GM20431 (cell line): ENCODE data around the gene LRP2.
"Not testable (repeated sequence)": the region's sequence is repeated elsewhere in the genome, so short reads cannot be mapped to it uniquely, and the experiment has no call there.

Source experiments
- in situ Hi-C: fragments of 300-500 bp; cut with MseI, MboI; formaldehyde crosslinking; loops from one replicate; pipeline ENCODE4 v1.15.0; 2020; ENCODE audit warnings: low sequenced_read_pairs; ENCODE audit not compliant: unreplicated experiment

Gene LRP2

DNA sequence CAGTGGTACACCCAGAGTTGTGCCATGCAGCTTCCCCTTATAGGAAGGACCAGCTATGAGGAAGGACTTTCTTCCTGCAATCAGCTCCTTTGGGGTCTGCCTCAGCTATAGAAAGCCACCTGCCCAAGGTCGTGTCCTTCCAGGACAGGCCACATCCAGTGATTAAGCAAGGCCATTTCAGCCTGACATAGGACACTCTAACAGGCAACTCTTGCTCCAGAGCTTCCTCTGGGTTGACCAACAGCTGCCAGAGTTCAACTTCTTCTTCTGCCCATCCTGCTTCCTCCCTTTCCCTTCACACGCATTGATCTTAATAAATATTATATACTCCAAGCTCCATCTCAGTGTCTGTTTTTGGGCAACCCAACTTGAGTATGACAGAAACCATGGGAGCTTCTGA, 12.8 kb downstream of the LRP2 start:
- in situ Hi-C loops, result no loop called here

DNA sequence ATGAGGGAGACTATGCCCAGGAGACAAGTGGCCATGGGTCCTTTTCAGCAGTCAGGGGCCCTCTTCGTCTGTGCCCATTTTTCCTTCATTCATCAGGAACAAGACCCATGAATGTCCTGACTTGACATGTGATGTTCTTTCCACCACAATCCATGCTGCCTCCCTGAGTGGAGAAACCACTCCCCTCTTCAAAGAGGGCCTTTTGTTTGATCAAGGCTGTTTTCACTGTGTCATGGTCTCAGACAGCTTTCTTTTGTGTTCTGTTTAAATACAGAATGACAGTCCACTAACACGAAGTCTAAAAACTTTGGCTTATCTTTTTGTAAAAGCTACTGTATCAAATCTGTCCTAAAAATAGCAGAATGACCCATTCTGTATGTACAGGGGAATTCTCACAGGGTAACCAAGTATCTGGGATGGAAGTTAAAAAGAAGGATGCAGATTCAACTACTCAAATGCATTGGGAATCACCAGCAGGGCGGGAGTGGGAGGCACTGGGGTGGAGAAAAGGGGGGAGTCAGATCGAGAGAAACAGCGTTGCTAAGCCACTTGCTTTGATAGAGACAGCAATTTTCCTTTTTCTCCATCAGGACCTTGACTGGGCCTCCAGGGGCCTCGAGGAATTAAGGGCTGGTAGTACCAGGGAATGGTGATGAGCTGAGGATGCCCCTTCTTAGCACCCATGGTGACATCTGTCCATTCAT, 13.9 kb downstream of the LRP2 start:
- in situ Hi-C loops, result no loop called here

DNA sequence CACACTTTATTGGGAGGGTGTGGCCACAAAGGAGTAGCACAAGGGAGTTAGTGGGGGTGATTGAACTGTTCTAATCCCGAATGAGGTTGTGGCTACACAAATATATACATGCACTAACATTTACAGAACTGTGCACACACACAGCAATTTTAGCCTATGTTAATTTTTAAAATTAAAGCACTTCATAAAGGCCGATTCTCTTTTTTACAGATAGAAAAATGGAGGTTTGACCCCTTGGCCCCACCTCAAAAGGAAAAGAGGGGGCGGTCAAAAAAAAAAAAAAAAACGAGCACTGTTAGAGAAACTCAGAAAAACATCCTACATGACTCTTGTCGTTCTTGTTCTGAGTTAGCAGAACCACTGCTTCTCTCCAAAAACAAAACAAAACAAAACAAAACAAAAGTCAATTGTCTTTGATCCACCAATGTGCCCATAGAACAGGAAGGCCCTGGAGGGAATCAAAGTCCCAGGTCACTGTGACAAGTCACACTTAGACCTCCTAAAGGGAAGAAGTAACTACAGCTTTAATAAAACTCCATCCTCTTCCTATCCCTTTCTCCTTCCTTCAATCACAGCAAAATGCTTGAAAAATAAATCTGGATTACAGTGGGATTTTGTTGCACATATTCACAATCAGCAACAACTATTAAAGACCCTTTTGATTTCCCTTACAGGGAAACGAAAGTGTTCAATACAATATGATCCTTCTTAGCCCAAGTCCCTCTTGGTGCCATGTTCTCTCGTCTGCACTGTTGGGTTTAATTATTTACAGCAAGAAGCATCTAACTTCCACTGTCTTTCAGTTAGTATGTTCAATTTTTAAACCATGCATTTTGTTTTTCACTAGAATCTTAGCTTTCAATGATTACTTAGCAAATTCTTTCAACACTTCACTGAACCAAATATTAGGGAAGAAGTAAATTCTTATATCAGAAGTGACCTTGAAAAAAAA, 16.6 kb downstream of the LRP2 start:
- in situ Hi-C loops, result no loop called here

DNA sequence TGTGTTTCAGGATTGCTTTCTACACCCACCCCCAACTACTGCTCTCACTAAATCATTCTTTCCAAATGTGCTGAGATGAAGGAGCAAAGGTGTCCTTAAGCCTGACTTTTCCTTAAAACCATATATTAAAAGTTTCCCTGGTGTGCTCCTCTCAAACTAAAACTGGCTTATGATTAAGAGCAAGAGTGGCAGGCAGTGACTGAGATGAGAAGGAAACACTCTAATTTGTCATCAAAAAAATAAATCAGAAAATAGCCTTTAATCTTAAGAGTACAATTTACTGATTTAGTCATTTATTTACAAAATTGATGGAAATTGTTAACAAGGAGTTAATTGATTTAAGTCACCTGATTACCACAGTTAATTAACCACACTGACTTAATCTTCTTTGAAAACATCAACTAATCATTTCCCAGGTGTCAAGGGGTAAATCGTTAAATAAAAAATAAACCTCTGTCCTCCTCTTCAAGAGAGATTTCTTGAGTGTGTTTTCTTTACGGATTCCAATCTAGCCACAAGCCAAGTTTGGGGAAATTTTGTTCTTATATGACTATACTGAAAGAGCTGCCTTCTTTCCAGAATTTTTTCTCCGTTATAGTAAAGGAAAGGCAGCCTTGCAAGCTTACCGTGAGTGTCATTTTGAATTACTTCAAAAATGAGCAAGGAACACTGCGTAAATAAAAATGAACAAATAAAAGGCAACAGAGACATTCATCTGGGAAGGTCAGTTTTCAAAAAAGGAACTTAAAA, 17.4 kb downstream of the LRP2 start:
- in situ Hi-C loops, result no loop called here

DNA sequence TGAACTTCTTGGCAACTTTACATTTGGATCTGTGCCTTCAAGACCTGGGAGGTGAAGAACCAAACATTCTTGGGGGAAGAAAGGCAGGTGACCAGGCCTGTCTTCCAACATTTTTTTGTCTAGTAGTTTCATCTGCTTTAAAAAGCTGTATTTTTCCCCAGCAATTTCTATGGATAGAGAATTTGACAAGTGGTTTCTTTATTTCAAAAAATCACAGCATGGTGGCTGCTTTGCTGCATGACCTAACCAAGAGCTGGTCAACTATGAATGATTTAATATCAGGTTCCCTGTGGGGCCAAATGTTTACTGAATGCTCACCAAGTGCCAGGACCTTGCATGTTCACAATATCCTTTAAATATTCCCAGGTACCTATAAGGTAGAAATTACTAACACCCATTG, 19.1 kb downstream of the LRP2 start:
- in situ Hi-C loops, result no loop called here

DNA sequence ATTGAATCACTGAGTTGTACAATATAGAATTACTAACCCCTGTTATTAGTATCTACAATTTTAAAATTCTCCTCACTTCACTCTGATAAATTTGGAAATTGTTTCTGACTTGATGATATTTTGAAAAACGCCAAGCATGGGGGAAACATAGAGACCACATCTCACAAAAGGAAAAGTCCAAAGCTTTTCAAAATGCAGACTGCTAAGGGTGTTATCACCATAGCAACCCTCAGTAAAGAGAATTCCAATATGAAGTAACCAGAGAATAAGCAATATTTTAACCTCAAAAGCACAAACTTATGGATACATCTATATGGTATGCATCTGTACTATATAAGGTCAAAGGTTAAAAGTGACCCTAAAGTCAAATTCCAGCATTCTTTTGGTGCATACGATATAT, 22.7 kb downstream of the LRP2 start:
- in situ Hi-C loops, result no loop called here

DNA sequence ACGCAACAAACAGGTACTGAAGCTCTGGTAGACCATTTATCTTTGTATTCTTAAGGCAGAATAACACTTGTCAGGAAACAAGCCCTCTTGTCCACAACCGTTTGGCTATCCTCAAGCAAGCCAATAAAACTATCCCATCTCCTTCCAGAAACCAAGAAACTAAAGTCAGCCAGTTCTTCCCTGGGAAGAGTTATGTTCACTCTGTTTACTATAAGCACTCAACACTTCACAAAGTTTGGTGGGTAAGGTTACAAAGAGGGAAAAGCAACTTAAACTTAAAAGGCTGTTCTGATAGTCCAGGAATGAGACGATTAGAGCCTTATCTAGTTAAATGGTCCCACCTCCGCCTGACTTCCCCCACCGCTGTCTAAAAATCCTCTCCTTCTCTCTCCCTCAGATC, 25.6 kb downstream of the LRP2 start:
- in situ Hi-C loops, result no loop called here

DNA sequence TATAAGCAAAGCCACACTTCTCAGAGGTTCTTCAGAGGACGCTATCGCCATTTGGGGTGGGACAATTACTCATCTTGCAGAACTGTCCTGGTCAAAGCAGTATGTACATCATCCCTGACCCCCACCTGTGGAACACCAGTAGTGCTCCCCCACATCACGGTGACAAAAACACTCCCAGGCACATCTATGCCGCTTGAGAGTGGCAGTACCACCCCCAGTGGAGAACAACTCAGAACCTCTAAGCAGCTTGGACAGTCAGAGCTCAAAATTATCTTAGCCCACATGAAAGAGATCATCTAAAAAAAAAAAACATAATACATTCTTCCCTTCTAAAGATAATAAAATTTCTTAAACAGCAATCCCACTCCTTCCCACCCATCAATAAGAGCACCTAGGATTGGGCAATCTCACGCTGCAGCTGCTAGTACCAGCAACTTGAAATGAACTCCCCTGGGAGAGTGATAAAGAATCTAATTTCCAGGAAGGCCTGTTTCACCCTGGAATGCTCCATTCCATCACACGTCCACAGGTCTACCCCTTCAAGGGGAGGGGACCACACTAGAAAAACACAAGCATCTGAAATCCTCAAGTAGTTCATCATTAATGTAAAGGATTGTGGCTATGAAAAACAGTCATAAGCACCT, 31.7 kb downstream of the LRP2 start:
- in situ Hi-C loops, result no loop called here

DNA sequence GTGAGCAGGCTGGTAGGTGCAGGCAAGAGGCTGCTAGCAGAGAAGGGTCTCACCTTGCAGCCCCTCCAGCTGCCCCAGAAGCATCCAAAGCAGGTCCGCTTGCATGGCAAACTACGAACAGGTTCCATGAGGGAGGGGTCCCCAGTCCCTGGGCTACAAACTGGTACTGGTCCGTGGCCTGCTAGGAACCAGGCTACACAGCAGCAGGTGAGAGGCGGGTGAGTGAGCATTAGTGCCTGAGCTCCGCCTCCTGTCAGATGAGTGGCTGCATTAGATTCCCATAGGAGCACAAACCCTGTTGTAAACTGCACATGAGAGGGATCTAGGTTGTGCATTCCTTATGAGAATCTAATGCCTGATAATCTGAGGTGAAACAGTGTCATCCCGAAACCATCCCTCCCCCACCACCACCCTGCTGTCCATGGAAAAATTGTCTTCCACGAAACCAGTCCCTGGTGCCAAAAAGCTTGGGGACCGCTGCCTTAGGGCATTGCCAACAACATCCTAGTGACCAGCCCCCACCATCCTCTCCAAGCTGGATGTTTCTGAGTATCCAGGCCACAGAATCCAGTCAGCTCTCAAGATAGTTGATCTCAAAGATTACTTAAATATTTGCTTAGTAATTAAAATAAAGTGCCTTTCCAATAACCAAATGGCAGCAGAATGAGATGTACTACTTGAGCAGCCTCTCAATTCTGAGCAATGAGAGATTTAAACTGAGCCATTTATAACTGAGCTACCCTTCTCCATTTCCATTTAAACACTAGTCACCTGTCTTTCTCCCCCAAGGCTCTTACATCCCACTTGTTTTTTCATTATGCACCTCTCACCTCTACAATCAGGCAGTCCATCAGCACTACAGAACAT, 32.4 kb downstream of the LRP2 start:
- in situ Hi-C loops, result no loop called here

DNA sequence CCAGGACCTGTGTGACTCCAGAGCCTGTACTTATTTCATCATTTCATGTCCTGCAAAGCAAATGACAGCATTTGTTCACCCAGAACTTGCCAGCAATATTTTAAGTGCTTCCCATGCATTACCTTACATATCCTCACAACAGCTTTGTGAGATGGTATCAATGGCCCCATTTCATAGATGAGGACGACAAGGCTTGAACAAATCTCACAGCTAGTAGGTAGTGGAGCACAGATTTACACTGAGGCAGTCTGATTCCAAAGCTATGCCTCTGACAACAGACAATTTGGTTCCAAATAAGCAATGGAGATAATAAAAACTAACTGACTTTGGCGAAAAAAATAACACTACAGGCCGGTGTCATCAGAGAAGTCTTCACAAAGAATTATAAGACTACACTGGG, 33.5 kb downstream of the LRP2 start:
- in situ Hi-C loops, result no loop called here

DNA sequence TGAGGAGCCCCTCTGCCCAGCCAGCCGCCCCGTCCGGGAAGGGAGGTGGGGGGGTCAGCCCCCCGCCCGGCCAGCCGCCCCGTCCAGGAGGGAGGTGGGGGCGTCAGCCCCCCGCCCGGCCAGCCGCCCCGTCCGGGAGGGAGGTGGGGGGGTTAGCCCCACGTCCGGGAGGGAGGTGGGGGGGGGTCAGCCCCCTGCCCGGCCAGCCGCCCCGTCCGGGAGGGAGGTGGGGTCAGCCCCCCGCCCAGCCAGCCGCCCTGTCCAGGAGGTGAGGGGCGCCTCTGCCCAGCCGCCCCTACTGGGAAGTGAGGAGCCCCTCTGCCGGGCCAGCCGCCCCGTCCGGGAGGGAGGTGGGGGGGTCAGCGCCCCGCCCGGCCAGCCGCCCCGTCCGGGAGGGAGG, 34.5 kb downstream of the LRP2 start:
- in situ Hi-C loops, result not testable (repeated sequence)

DNA sequence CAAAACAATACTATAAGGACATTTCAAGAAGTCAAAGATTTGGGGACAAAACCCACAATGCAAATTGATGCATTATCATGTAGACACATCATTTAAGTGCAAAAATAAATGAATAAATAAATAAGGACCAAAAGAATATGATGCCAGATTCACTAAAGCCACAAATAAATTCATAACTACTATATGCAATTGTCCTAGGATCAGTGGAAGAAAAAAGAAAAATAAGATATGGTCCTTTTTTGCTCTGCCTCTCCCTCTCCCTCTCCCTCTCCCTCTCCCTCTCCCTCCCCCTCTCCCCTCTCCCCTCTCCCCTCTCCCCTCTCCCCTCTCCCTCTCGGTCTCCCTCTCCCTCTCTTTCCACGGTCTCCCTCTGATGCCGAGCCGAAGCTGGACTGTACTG, 36.4 kb downstream of the LRP2 start:
- in situ Hi-C loops, result not testable (repeated sequence)

DNA sequence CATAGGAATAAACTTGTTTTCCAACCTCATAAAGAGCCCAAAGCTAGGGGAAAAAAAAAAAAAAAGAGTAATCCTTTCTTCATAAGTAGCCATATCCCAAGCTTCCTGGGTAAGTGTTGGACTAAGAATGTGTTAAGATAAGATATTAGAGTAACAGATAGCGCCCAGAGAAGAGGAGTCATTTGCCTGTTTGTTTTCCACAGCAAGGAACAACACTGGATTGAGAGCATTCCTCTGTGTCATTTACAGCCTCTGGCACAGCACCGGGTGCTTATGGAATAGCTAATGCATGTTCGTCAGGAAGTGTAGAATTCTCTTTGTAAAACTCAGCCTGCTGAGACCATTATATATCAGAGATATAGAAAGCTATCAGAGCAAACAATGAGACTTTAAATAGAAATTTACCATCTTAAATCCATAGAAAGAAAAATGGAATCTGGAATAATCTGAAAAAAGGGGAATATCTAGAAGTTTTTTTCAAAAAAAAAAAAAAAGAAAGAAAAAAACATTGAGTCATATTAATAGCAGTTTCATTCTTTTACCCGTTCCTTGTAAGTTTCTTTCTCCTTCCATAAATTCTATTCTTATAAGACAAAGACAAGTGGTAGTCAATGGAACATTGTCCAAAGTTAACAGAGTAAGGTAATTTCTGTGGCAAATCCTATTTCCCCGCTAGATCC, 37.6 kb downstream of the LRP2 start:
- in situ Hi-C loops, result no loop called here

DNA sequence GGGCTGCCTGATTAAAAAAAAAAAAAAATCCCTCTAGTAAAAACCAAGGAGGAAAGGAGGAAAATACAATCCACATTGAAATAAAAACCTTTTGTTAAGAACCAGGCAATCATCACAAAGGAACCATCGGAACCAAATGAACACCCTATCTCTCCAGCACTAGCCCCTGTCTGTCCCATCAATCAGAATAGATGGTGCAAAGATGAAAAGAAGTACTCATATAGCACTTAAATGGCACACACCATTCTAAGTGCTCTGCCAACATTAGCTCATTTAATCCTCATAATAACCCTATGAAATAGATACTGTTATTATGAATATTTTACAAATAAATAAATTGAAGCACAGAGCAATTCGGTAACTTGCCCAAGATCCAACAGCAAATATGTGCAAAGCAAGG, 38.5 kb downstream of the LRP2 start:
- in situ Hi-C loops, result no loop called here

DNA sequence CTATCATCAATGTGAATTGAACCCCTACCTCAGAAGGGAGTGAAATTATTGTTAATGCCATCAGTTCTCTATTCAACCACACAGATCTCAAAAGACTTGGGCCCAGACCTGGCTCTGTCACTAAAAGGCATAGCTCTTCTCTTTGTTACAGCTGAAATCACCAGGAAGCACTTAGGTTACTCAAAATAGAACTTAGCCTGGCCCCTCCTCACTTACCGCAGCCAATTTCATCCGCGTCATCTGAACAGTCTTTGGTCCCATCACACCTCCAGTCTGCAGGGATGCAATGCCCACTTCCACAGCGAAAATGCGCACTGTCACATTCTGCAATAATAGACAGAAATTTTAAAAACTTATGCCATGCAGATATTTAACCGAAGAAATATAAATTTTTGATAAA, 41.8 kb downstream of the LRP2 start:
- in situ Hi-C loops, result no loop called here

DNA sequence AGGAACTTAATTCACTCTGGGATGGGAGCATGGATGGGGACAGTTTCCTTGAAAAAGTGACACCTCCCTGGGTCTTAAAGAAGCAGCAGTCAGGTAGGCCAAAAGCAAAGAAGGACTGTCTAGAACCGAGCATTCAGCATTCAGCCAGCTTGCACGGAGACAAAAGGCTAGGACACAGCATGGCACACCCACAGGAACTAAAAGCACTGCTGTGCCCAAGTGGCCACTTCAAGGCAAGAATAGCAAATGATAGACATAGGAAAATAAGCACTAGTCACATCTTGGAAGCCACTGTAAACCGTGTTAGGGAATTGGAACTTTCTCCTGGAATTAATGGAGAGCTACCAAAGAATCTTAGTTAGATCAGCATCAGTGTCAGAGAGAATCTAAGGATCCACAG, 47.0 kb downstream of the LRP2 start:
- in situ Hi-C loops, result no loop called here

DNA sequence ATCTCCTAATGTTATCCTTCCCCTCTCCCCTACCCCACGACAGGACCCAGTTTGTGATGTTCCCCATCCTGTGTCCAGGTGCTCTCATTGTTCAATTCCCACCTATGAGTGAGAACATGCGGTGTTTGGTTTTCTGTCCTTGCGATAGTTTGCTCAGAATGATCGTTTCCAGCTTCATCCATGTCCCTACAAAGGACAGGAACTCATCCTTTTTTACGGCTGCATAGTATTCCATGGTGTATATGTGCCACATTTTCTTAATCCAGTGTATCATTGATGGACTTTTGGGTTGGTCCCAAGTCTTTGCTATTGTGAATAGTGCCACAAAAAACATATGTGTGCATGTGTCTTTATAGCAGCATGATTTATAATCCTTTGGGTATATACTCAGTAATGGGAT, 54.0 kb downstream of the LRP2 start:
- in situ Hi-C loops, result not testable (repeated sequence)

DNA sequence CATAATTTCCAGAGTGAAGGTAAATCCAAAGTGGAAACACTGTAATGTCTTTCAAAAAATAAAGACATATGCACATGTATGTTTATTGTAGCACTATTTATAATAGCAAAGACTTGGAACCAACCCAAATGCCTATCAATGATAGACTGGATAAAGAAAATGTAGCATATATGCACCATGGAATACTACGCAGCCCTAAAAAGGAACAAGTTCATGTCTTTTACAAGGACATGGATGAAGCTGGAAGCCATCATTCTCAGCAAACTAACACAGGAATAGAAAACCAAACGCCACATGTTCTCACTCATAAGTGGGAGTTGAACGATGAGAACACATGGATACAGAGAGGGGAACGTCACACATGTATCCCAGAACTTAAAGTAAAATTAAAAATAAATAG, 57.6 kb downstream of the LRP2 start:
- in situ Hi-C loops, result not testable (repeated sequence)
